Endothelial cell of umbilical vein (primary cell): ENCODE data around the gene MYCL. TPM values are rescaled to one million over a fixed set of nuclear protein-coding genes. Genes with fewer than 3 reads are reported as not detected.

ENCODE experiments used
- BruUV-seq: library from RNA; stranded (reverse); fragments of 400-500 nt; replicated peaks from 2 replicates; lab custom pipeline; 2021; lab: Mats Ljungman, UMichigan
- CTCF ChIA-PET: fragments of 300-600, 350-600 bp; sonication (Branson Sonifier 250); formaldehyde crosslinking; loops from one replicate; lab custom pipeline; 2021; ENCODE audit warnings: antibody characterized with exemption, inconsistent platforms; lab: Charles Lee
- POLR2A ChIA-PET: fragments of 300-600, 350-600 bp; sonication (Branson Sonifier 250); formaldehyde crosslinking; loops from one replicate; lab custom pipeline; 2021; ENCODE audit warnings: antibody characterized with exemption, inconsistent platforms; lab: Charles Lee
- DNase-seq: peaks from one replicate; pipeline ENCODE4 v3.0.0-alpha.2; 2011; ENCODE audit warnings: low read depth, low spot score
- FAIRE-seq: peaks from 2 replicates; lab custom pipeline; 2011; peaks lifted over from hg19 to GRCh38; lab: Jason Lieb, UNC
- H2AFZ ChIP-seq: 2 replicates; pipeline ENCODE4 v1.6.0; 2012; ENCODE audit warnings: low read depth, low read length, control low read depth, inconsistent platforms
- H3K27ac ChIP-seq: 2 replicates; pipeline ENCODE4 v1.5.1; 2011; ENCODE audit warnings: low read depth, mild to moderate bottlenecking, control low read depth, low read length, moderate library complexity; ENCODE audit not compliant: insufficient read depth
- H3K27me3 ChIP-seq, 2 experiments: 2 replicates each; pipeline versions ENCODE4 v1.6.0 to v1.6.1; 2011; ENCODE audit warnings: low read length in 2 of 2, mixed read lengths in 1 of 2; ENCODE audit not compliant: control insufficient read depth in 2 of 2, insufficient read depth in 2 of 2
- H3K36me3 ChIP-seq, 2 experiments: 2 replicates in 1 of 2; 3 replicates in 1 of 2; pipeline ENCODE4 v1.5.1; 2011; ENCODE audit warnings: low read length in 2 of 2, mild to moderate bottlenecking in 1 of 2, moderate library complexity in 1 of 2; ENCODE audit not compliant: control insufficient read depth in 2 of 2, insufficient read depth in 2 of 2; ENCODE audit errors: extremely low read depth in 1 of 2
- H3K4me1 ChIP-seq: 3 replicates; pipeline ENCODE4 v1.5.1; 2011; ENCODE audit warnings: mild to moderate bottlenecking, low read length; ENCODE audit not compliant: control insufficient read depth, insufficient read depth; ENCODE audit errors: extremely low read depth
- H3K4me2 ChIP-seq: 2 replicates; pipeline ENCODE4 v1.6.1; 2011; ENCODE audit warnings: low read length, control low read depth, mixed read lengths; ENCODE audit not compliant: insufficient read depth
- H3K4me3 ChIP-seq, 3 experiments: fragments of 200-600 bp in 1 of 3; sonication (generic), shearing (Covaris generic) in 1 of 3; replicated peaks in 1 of 3; 2 replicates each; pipeline ENCODE4 v1.5.1; 2011 to 2016; ENCODE audit warnings: control low read depth in 3 of 3, low read length in 3 of 3, mild to moderate bottlenecking in 2 of 3, inconsistent platforms in 1 of 3, low read depth in 1 of 3, moderate library complexity in 1 of 3; ENCODE audit not compliant: insufficient read depth in 1 of 3
- H3K79me2 ChIP-seq: 2 replicates; pipeline ENCODE4 v1.6.0; 2012; ENCODE audit warnings: low read length, inconsistent platforms; ENCODE audit not compliant: control insufficient read depth, insufficient read depth
- H3K9ac ChIP-seq: replicated peaks from 2 replicates; pipeline ENCODE3; 2011; ENCODE audit warnings: low read length, control low read depth; ENCODE audit not compliant: insufficient read depth; ENCODE audit errors: extremely low read depth
- H3K9me1 ChIP-seq: replicated peaks from 3 replicates; pipeline ENCODE4 v1.6.0; 2011; ENCODE audit warnings: mild to moderate bottlenecking, low read length; ENCODE audit not compliant: control insufficient read depth, insufficient read depth; ENCODE audit errors: extremely low read depth
- H3K9me3 ChIP-seq: replicated peaks from 2 replicates; pipeline ENCODE4 v1.5.1; 2012; ENCODE audit warnings: low read length, inconsistent platforms; ENCODE audit not compliant: control insufficient read depth, insufficient read depth
- H4K20me1 ChIP-seq: replicated peaks from 2 replicates; pipeline ENCODE3; 2011; ENCODE audit warnings: mild to moderate bottlenecking, low read length; ENCODE audit not compliant: control insufficient read depth, insufficient read depth; ENCODE audit errors: extremely low read depth
- CTCF ChIP-seq, 2 donors: IDR thresholded peaks; 1 replicate in 1 of 2; 2 replicates in 1 of 2; pipeline ENCODE4 v1.5.1; 2011; ENCODE audit warnings: low read length in 2 of 2, mild to moderate bottlenecking in 2 of 2, moderate library complexity in 2 of 2, control low read depth in 1 of 2, inconsistent platforms in 1 of 2, low read depth in 1 of 2; ENCODE audit not compliant: insufficient read depth in 1 of 2; ENCODE audit errors: extremely low read depth in 1 of 2
- GATA2 ChIP-seq: IDR thresholded peaks from 2 replicates; pipeline ENCODE4 v1.7.0; 2011; ENCODE audit warnings: low read depth, mild to moderate bottlenecking, moderate library complexity, mixed read lengths, low read length; ENCODE audit not compliant: insufficient read length, insufficient read depth
- JUN ChIP-seq: IDR thresholded peaks from 2 replicates; pipeline ENCODE4 v1.6.1; 2011; ENCODE audit warnings: borderline replicate concordance, low read depth; ENCODE audit not compliant: insufficient read length, insufficient read depth
- MAX ChIP-seq: IDR thresholded peaks from 2 replicates; pipeline ENCODE4 v1.6.1; 2011; ENCODE audit not compliant: insufficient read depth, insufficient read length
- MYC ChIP-seq: IDR thresholded peaks from one replicate; pipeline ENCODE4 v1.6.1; 2011; ENCODE audit warnings: mild to moderate bottlenecking, low read depth, low read length
- POLR2AphosphoS5 ChIP-seq: IDR thresholded peaks from 2 replicates; pipeline ENCODE4 v1.6.1; 2012; ENCODE audit warnings: low read depth, mild to moderate bottlenecking, control low read depth, low read length, moderate library complexity; ENCODE audit not compliant: insufficient read depth
- dilution Hi-C: fragments of 300-500 bp; cut with MboI; formaldehyde crosslinking; loops from one replicate; pipeline ENCODE4 v1.15.0; 2019; ENCODE audit warnings: low sequenced_read_pairs; ENCODE audit not compliant: extremely low pct_ligation_motif_present
- intact Hi-C: fragments of 100-400 bp; cut with micrococcal nuclease; formaldehyde crosslinking; loops from one replicate; pipeline ENCODE4 v1.10.0; 2022
- polyA plus RNA-seq, 4 experiments: library from polyadenylated mRNA; depleted of rRNA in 3 of 4; stranded (reverse) in 3 of 4; unstranded in 1 of 4; fragments of >200 nt; gene quantifications; 2 replicates each; pipeline versions ENCODE4 v1.2.1 to v1.2.3, GENCODE V29; 2011 to 2012; ENCODE audit warnings: missing spikeins in 1 of 4
- total RNA-seq: library from RNA; stranded (reverse); gene quantifications from 2 replicates; pipeline ENCODE4 v1.2.3, GENCODE V29; 2021

The MYCL gene
- total and polyA plus RNA-seq, 2 donors (not counting 3 experiments of a cell fraction or from before 2014, with no cell fraction given): 1.3 to 2.1 TPM

GRCh38 chr1:39908534-39908933, 6.8 kb upstream of the MYCL start:
- peaks cover 4 to 17% of the 10 kb centered on the region in 2 experiments for H3K27me3 ChIP-seq
- no peaks in the 10 kb centered on the region for H3K9me1 ChIP-seq
- intact Hi-C loops: no loop called here
- H3K4me1 ChIP-seq: no peaks in the 10 kb centered on the region
- ChIA-PET CTCF (interaction anchor here (1.4 to 2.0 kb wide), 3 partner anchors 10 to 18 kb away, joined by 4 to 7 read pairs (median 5); no protein-coding TSS in a partner anchor), POLR2A (no interaction called here)
- no peak overlapping the region for H3K4me3 ChIP-seq
- no TSS peak for BruUV-seq
- FAIRE-seq (no peak), DNase-seq (no peak)
- no peak overlapping the region for H2AFZ ChIP-seq
- no peak overlapping the region for H3K4me2 ChIP-seq
- no peak overlapping the region for H3K9ac ChIP-seq
- no peaks in the 10 kb centered on the region for H3K9me3 ChIP-seq
- H3K36me3 ChIP-seq: no peaks in the 10 kb centered on the region
- no peaks in the 10 kb centered on the region for H4K20me1 ChIP-seq
- H3K79me2 ChIP-seq: no peaks in the 10 kb centered on the region
- H3K27ac ChIP-seq: no peak overlapping the region
- no peak for TF ChIP-seq POLR2AphosphoS5
- no peak for TF ChIP-seq JUN
- TF ChIP-seq MAX: no peak
- no peak for TF ChIP-seq GATA2
- TF ChIP-seq MYC: no peak
- TF ChIP-seq CTCF (IDR thresholded peaks at IDR 0.05; ENCODE audit: extremely low read depth in 1 of 2, insufficient read depth in 1 of 2, low read depth in 1 of 2, low read length in 2 of 2): no peak
- dilution Hi-C loops: no loop called here
